Stimulated activated CD4-positive, alpha-beta T cell treated with anti-CD3 and anti-CD28 coated beads, Interleukin-4, amount 100 ng/mL, for 48 hours (primary cell): Measurements from ENCODE around the gene MTRR.

ENCODE experiments used
- DNase-seq, 2 donors: peaks; one replicate each; pipeline ENCODE4 v3.0.0-alpha.2; 2020; ENCODE audit warnings: low read depth in 2 of 2

Gene MTRR

GRCh38 chr5:7857361-7857760 is 11.6 kb upstream of the MTRR start:
- no peak for DNase-seq

- no peak for DNase-seq
Observed at GRCh38 chr5:7857926-7858632, 10.9 kb upstream of the MTRR start.

- DNase-seq = no peak
Observed at GRCh38 chr5:7866196-7866595, 2.8 kb upstream of the MTRR start.

- no peak for DNase-seq
Observed at GRCh38 chr5:7867260-7867659, 1.7 kb upstream of the MTRR start.

GRCh38 chr5:7868427-7868772 is 548 bp upstream of the MTRR start:
- no peak for DNase-seq

GRCh38 chr5:7869474-7870136 is 657 bp downstream of the MTRR start:
- DNase-seq = no peak

GRCh38 chr5:7871653-7872052 is 2.7 kb downstream of the MTRR start:
- DNase-seq = no peak

GRCh38 chr5:7872517-7873130 is 3.7 kb downstream of the MTRR start:
- no peak for DNase-seq

GRCh38 chr5:7873216-7873615 is 4.3 kb downstream of the MTRR start:
- DNase-seq = no peak

GRCh38 chr5:7874639-7875038 is 5.7 kb downstream of the MTRR start:
- no peak for DNase-seq

- DNase-seq = no peak
Observed at GRCh38 chr5:7875151-7875550, 6.2 kb downstream of the MTRR start.

- no peak for DNase-seq
Observed at GRCh38 chr5:7876867-7877266, 7.9 kb downstream of the MTRR start.

- DNase-seq = no peak
Observed at GRCh38 chr5:7877851-7878250, 8.9 kb downstream of the MTRR start.

GRCh38 chr5:7878381-7878873 is 9.5 kb downstream of the MTRR start:
- no peak for DNase-seq

GRCh38 chr5:7881091-7881490 is 12.1 kb downstream of the MTRR start:
- no peak for DNase-seq

GRCh38 chr5:7881816-7882215 is 12.9 kb downstream of the MTRR start:
- no peak for DNase-seq

- no peak for DNase-seq
Observed at GRCh38 chr5:7882926-7883325, 14.0 kb downstream of the MTRR start.

- no peak for DNase-seq
Observed at GRCh38 chr5:7884491-7885267, 15.7 kb downstream of the MTRR start.

GRCh38 chr5:7886849-7887475 is 18.0 kb downstream of the MTRR start:
- DNase-seq = no peak

- no peak for DNase-seq
Observed at GRCh38 chr5:7888901-7889300, 20.0 kb downstream of the MTRR start.

- no peak for DNase-seq
Observed at GRCh38 chr5:7894439-7894838, 25.5 kb downstream of the MTRR start.

- no peak for DNase-seq
Observed at GRCh38 chr5:7894860-7895259, 25.9 kb downstream of the MTRR start.
